Cardiac fibroblast (primary cell): ENCODE results near the gene LEMD2.

Experiments
- DNase-seq, 2 donors: peaks; one replicate each; pipeline versions ENCODE4 v3.0.0 to v3.0.0-alpha.2; 2010; ENCODE audit warnings: low read depth in 2 of 2
- H3K4me3 ChIP-seq, 2 donors: replicated peaks in 1 of 2; 1 replicate in 1 of 2; 2 replicates in 1 of 2; pipeline ENCODE4 v1.5.1; 2011; ENCODE audit warnings: low read depth in 2 of 2, low read length in 2 of 2, mild to moderate bottlenecking in 2 of 2, moderate library complexity in 1 of 2
- CTCF ChIP-seq: IDR thresholded peaks from one replicate; pipeline ENCODE4 v1.5.1; 2011; ENCODE audit warnings: low read depth, mild to moderate bottlenecking, low read length, inconsistent platforms

LEMD2 gene

GRCh38 chr6:33746036-33746600, 42.8 kb downstream of the LEMD2 start:
- peak; percentile 57 to 69 for DNase-seq
- H3K4me3 ChIP-seq, result peak overlapping the region; percentile 1 to 21
- peak; percentile 2 for TF ChIP-seq CTCF

GRCh38 chr6:33745548-33745947, 43.4 kb downstream of the LEMD2 start:
- no peak for TF ChIP-seq CTCF
- DNase-seq, result no peak
- no peak overlapping the region for H3K4me3 ChIP-seq

- no peak overlapping the region for H3K4me3 ChIP-seq
- no peak for DNase-seq
- TF ChIP-seq CTCF, result no peak
Measured at GRCh38 chr6:33744895-33745546, 43.9 kb downstream of the LEMD2 start.

- no peak overlapping the region for H3K4me3 ChIP-seq
- peak; percentile 78 to 80 for DNase-seq
- TF ChIP-seq CTCF, result peak; percentile 96
Measured at GRCh38 chr6:33744001-33744848, 44.7 kb downstream of the LEMD2 start.

GRCh38 chr6:33742837-33743236, 46.1 kb downstream of the LEMD2 start:
- TF ChIP-seq CTCF, result no peak
- no peak overlapping the region for H3K4me3 ChIP-seq
- DNase-seq, result no peak

- H3K4me3 ChIP-seq, result no peak overlapping the region
- no peak for TF ChIP-seq CTCF
- DNase-seq, result no peak
Measured at GRCh38 chr6:33742092-33742491, 46.8 kb downstream of the LEMD2 start.
